PC-9 (cell line): ENCODE data around the gene STK32A.

Source experiments
- CTCF ChIP-seq: fragments of 200-600 bp; sonication (generic); conservative IDR thresholded peaks from 2 replicates; pipeline ENCODE4 v1.6.1; 2017; ENCODE audit warnings: mixed run types, antibody characterized with exemption, mild to moderate bottlenecking, moderate library complexity
- EZH2 ChIP-seq: fragments of 200-600 bp; sonication (generic); IDR thresholded peaks from 2 replicates; pipeline ENCODE4 v1.8.0; 2017; ENCODE audit warnings: antibody characterized with exemption, low read depth

GRCh38 chr5:147245381-147246165 is 10.7 kb downstream of the STK32A start:
- TF ChIP-seq CTCF: no peak
- no peak for TF ChIP-seq EZH2
